Sigmoid colon (tissue), 4 donors: ENCODE data around the gene ATXN7.

Source experiments
- CTCF ChIP-seq, 4 experiments: fragments of 450-650 bp in 3 of 4; fragments of 200-600 bp in 1 of 4; IDR thresholded peaks; one replicate each; pipeline ENCODE4 v1.5.1; 2016 to 2019; ENCODE audit warnings: antibody characterized with exemption in 4 of 4, mild to moderate bottlenecking in 3 of 4, moderate library complexity in 2 of 4
- EP300 ChIP-seq, 4 donors: sonication (generic); formaldehyde crosslinking; IDR thresholded peaks; one replicate each; pipeline ENCODE4 v1.6.1; 2017; ENCODE audit warnings: antibody characterized with exemption in 4 of 4

- TF ChIP-seq CTCF (IDR thresholded peaks at IDR 0.05) (no peak), EP300 (IDR thresholded peaks at IDR 0.05) (no peak)
Measured at GRCh38 chr3:64027658-64028057, 164.0 kb downstream of the ATXN7 start.
